ENCODE results near the gene ARRDC5. TPM values are rescaled to one million over a fixed set of nuclear protein-coding genes. Genes with fewer than 3 reads are reported as not detected.

The ARRDC5 gene
- total RNA-seq = not detected

DNA sequence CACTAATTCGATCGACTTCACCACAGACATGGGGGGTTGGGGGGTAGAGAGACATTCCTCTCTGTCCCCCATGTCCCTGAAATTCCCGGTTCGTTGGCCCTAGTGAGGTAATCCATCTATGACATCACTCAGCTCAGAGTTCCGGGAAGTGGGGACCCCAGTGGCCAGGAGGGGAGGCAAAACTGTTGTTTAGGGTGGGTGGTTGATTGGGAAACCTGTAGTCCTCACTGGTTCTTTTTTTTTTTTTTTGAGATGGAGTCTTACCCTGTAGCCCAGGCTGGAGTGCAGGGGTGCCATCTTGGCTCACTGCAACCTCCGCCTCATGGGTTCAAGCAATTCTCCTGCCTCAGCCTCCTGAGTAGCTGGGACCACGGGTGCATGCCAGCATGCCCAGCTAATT is at the start of gene ARRDC5:
Gene ARRDC5, minus strand, starts transcription at position 101 of the 400 bp plus-strand sequence. Its CDS starts 71 bp downstream, at position 30.

DNA sequence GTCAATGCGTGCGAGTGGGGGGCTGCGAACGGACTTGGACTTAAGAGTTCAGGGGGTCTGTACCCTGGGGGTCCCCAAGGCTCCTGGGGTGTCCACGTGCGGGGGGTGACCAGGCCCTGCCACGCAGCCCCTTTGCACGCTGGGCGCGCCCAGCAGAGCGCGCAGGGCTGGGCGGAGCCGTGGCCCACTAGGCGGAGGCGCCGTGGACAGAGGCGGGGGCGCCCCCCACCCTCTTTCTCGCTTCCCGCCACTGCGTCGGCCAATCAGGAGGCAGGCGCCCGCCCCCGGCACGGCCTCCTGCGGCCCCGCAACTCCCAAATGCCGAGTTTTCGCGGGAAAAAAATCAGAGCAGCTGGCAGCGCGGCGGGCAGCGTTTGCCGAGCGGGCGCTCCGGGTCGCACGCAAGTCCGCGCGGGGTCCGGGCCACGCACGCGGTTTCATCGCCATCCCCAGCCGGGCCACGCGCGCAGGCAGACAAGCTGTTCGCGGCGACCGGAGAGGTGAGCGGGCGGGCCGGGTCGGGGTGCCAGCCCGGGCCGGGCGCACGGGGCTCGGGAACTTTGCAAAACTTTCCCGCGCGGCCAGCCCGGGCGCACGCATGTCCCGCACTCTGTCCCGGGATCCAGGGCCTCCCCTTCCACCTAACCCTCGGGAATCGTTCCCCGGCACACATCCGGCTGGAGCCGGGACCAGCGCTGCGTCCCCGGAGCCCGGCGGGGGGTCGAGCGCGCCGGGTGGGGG is 6.6 kb upstream of the ARRDC5 start, which contains the start of gene UHRF1:
Gene UHRF1, plus strand, starts transcription at position 346 of the 741 bp plus-strand sequence. CDS start 1,385 bp downstream, outside the sequence.

DNA sequence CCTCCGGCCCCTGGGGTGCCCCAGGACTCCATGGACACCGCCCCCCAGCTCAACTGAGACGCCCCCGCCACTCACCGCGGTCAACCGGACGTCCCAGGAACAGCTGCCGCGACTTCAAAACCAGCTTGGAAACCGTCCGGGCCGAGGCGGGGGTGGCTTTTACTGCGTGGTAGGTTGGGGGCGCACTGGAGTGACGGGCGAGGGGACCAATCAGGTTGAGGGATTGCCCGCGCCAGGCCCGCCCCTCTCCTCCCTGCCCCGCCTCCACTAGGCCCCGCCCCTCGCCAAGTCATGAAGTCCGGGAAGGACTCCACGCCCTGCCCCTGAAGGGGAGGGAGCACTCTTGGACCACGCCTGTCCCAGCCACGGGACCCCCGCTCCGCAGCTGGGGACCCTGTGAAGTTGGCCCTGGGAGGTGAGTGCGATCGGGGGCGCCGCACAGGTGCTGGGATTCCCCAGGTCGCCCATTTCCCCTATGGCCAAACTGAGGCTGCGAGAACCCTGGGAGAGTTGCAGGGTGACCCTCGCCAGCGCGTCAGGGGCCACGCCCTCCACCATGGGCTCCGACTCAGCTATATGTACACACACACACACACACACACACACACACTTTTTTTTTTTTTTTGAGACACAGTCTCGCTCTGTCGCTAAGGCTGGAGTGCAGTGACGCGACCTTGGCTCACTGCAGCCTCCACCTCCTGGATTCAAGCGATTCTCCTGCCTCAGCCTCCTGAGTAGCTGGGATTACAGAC is 35.0 kb downstream of the ARRDC5 start, which contains the start of gene PLIN3:
Gene PLIN3, minus strand, starts transcription at position 134 of the 752 bp plus-strand sequence. CDS start 6,273 bp downstream, outside the sequence.

Small RNA genes lying within 50 kb of the gene (small RNA-seq; reads per million reads assigned to genes)
- not detected for gene MIR4747

Other genes with a start within 250 kb of the ARRDC5 start
- gene MYDGF, start 232.6 kb downstream of the ARRDC5 start, total RNA-seq = 42.4 TPM
- gene DPP9, start 179.1 kb downstream of the ARRDC5 start, total RNA-seq = 10.1 TPM
- 18.9 TPM for gene FEM1A, start 111.2 kb downstream of the ARRDC5 start, total RNA-seq
- gene TICAM1, start 71.2 kb downstream of the ARRDC5 start, total RNA-seq = 1.6 TPM
- gene PLIN3, start 35.2 kb downstream of the ARRDC5 start, total RNA-seq = 18.5 TPM
- 14.5 TPM for gene UHRF1, start 6.6 kb upstream of the ARRDC5 start, total RNA-seq
- 32.3 TPM for gene KDM4B, start 66.2 kb upstream of the ARRDC5 start, total RNA-seq